Stimulated activated CD4-positive, alpha-beta T cell treated with anti-CD3 and anti-CD28 coated beads, Interleukin-12 subunit alpha, Interleukin-12 subunit beta, amount 100 ng/mL, for 4 hours (primary cell): Measurements from ENCODE around the gene PFKM.
"Not testable (repeated sequence)": the region's sequence is repeated elsewhere in the genome, so short reads cannot be mapped to it uniquely, and the experiment has no call there.

Source experiments
- DNase-seq: peaks from one replicate; pipeline ENCODE4 v3.0.0-alpha.2; 2020

PFKM gene

GRCh38 chr12:48115957-48116356 is 3.2 kb upstream of the PFKM start:
- no peak for DNase-seq

- no peak for DNase-seq
These were observed 786 bp upstream of the PFKM start for GRCh38 chr12:48118284-48118871.

- no peak for DNase-seq
These were observed 651 bp downstream of the PFKM start for GRCh38 chr12:48119834-48120195.

- no peak for DNase-seq
These were observed 2.4 kb downstream of the PFKM start for GRCh38 chr12:48121522-48121921.

- DNase-seq = no peak
These were observed 3.1 kb downstream of the PFKM start for GRCh38 chr12:48122065-48122834.

- DNase-seq = no peak
These were observed 4.0 kb downstream of the PFKM start for GRCh38 chr12:48123169-48123568.

GRCh38 chr12:48125542-48125941 is 6.4 kb downstream of the PFKM start:
- not testable (repeated sequence) for DNase-seq

GRCh38 chr12:48125985-48126384 is 6.8 kb downstream of the PFKM start:
- DNase-seq = no peak

- DNase-seq = no peak
These were observed 7.9 kb downstream of the PFKM start for GRCh38 chr12:48126953-48127630.

- DNase-seq = no peak
These were observed 9.6 kb downstream of the PFKM start for GRCh38 chr12:48128800-48129199.

GRCh38 chr12:48129376-48129775 is 10.2 kb downstream of the PFKM start:
- DNase-seq = no peak

- no peak for DNase-seq
These were observed 12.4 kb downstream of the PFKM start for GRCh38 chr12:48131517-48131916.

GRCh38 chr12:48132826-48133225 is 13.7 kb downstream of the PFKM start:
- no peak for DNase-seq

- DNase-seq = no peak
These were observed 15.9 kb downstream of the PFKM start for GRCh38 chr12:48135027-48135426.

GRCh38 chr12:48142818-48143674 is 23.9 kb downstream of the PFKM start:
- no peak for DNase-seq

- DNase-seq = no peak
These were observed 24.7 kb downstream of the PFKM start for GRCh38 chr12:48143898-48144297.

GRCh38 chr12:48145981-48146380 is 26.8 kb downstream of the PFKM start:
- no peak for DNase-seq

- DNase-seq = no peak
These were observed 32.1 kb downstream of the PFKM start for GRCh38 chr12:48151103-48151771.

GRCh38 chr12:48155786-48156185 is 36.6 kb downstream of the PFKM start:
- not testable (repeated sequence) for DNase-seq

- DNase-seq = no peak
These were observed 37.5 kb downstream of the PFKM start for GRCh38 chr12:48156652-48157017.

GRCh38 chr12:48157018-48157888 is 38.1 kb downstream of the PFKM start, which contains the start of gene ASB8:
ASB8 (minus strand) TSS chr12:48157515; CDS start chr12:48153496, 4,019 bp downstream.
- DNase-seq = peak; percentile 99
